Gastroesophageal sphincter (tissue), 4 donors: Measurements from ENCODE around the gene WRNIP1. TPM values are rescaled to one million over a fixed set of nuclear protein-coding genes. Genes with fewer than 3 reads are reported as not detected.

ENCODE experiments used
- ATAC-seq: fragments of 150-250 bp; one replicate; pipeline ENCODE4 v1.9.1; 2016; ENCODE audit warnings: mild to moderate bottlenecking, moderate library complexity
- H3K27ac ChIP-seq, 4 donors: fragments of 200-600 bp; sonication (generic) in 3 of 4; 1 replicate in 3 of 4; 2 replicates in 1 of 4; pipeline ENCODE4 v1.5.1; 2016 to 2019
- H3K27me3 ChIP-seq: fragments of 200-600 bp; sonication (generic); one replicate; pipeline ENCODE4 v1.5.1; 2019
- H3K36me3 ChIP-seq, 2 donors: fragments of 200-600 bp; sonication (generic); one replicate each; pipeline ENCODE4 v1.5.1; 2019; ENCODE audit warnings: control low read depth in 1 of 2
- H3K4me1 ChIP-seq, 3 donors: fragments of 200-600 bp; sonication (generic); 1 replicate in 2 of 3; 2 replicates in 1 of 3; pipeline ENCODE4 v1.5.1; 2016 to 2019; ENCODE audit warnings: control low read depth in 2 of 3
- H3K4me3 ChIP-seq, 2 donors: fragments of 200-600 bp; sonication (generic); one replicate each; pipeline ENCODE4 v1.5.1; 2019; ENCODE audit warnings: mild to moderate bottlenecking in 1 of 2, moderate library complexity in 1 of 2
- H3K9me3 ChIP-seq, 3 donors: fragments of 200-600 bp; sonication (generic); one replicate each; pipeline ENCODE4 v1.5.1; 2017 to 2019; ENCODE audit warnings: control low read depth in 2 of 3
- CTCF ChIP-seq, 4 experiments: fragments of 200-600 bp in 2 of 4; fragments of 450-650 bp in 2 of 4; sonication (generic) in 1 of 4; IDR thresholded peaks; one replicate each; pipeline ENCODE4 v1.5.1; 2017 to 2019; ENCODE audit warnings: antibody characterized with exemption in 4 of 4, mild to moderate bottlenecking in 2 of 4, moderate library complexity in 2 of 4
- EP300 ChIP-seq: sonication (generic); formaldehyde crosslinking; IDR thresholded peaks from one replicate; pipeline ENCODE4 v1.6.1; 2017; ENCODE audit warnings: antibody characterized with exemption, mild to moderate bottlenecking
- POLR2A ChIP-seq, 2 donors: fragments of 450-650 bp; IDR thresholded peaks; one replicate each; pipeline ENCODE4 v1.6.1; 2017; ENCODE audit warnings: antibody characterized with exemption in 2 of 2, mild to moderate bottlenecking in 2 of 2, moderate library complexity in 1 of 2
- POLR2AphosphoS5 ChIP-seq: sonication (generic); formaldehyde crosslinking; IDR thresholded peaks from one replicate; pipeline ENCODE4 v1.6.1; 2017; ENCODE audit warnings: antibody characterized with exemption
- WGBS, 2 donors: methylation state at CpG; one replicate each; pipeline ENCODE4 v1.1.5; 2018; ENCODE audit warnings: low coverage in 1 of 2; 5-methylcytosine and 5-hydroxymethylcytosine counted together
- total RNA-seq, 4 donors: library from RNA; depleted of rRNA; stranded (reverse); fragments of >200 nt; gene quantifications; one replicate each; pipeline ENCODE4 v1.1.0, GENCODE V29; 2016

WRNIP1 gene
- total RNA-seq, 4 donors from 2014 or later = 48.1 to 66.1 (median 57.1) TPM

GRCh38 chr6:2770171-2770570, 5.0 kb downstream of the WRNIP1 start:
- no peak overlapping the region for H3K4me3 ChIP-seq
- TF ChIP-seq POLR2A (IDR thresholded peaks at IDR 0.05) (no peak), EP300 (no peak), POLR2AphosphoS5 (no peak), CTCF (IDR thresholded peaks at IDR 0.05) (no peak)
- peaks cover 0 to 42% of the 10 kb centered on the region in 2 donors for H3K36me3 ChIP-seq
- no peaks in the 10 kb centered on the region for H3K27me3 ChIP-seq
- H3K4me1 ChIP-seq = peaks cover 0 to 80% (median 17%) of the 10 kb centered on the region in 3 donors
- no peaks in the 10 kb centered on the region for H3K9me3 ChIP-seq
- no peak overlapping the region for H3K27ac ChIP-seq
- 62 to 63% methylated on average over 7 to 10 of the region's 13 CpGs for WGBS, 2 donors
- ATAC-seq = no peak

- peaks cover 0 to 83% (median 17%) of the 10 kb centered on the region in 3 donors for H3K4me1 ChIP-seq
- peaks cover 0 to 42% of the 10 kb centered on the region in 2 donors for H3K36me3 ChIP-seq
- no peaks in the 10 kb centered on the region for H3K27me3 ChIP-seq
- H3K4me3 ChIP-seq = no peak overlapping the region
- TF ChIP-seq POLR2A (IDR thresholded peaks at IDR 0.05) (no peak), POLR2AphosphoS5 (no peak), CTCF (IDR thresholded peaks at IDR 0.05) (no peak), EP300 (no peak)
- ATAC-seq = no peak
- no peak overlapping the region for H3K27ac ChIP-seq
- WGBS, 2 donors = 75 to 81% methylated on average over 1 to 2 of the region's 4 CpGs
- no peaks in the 10 kb centered on the region for H3K9me3 ChIP-seq
Observed at GRCh38 chr6:2771079-2771478, 5.9 kb downstream of the WRNIP1 start.

GRCh38 chr6:2772840-2773239, 7.6 kb downstream of the WRNIP1 start:
- 48% methylated on average over 3 of the region's 3 CpGs; no CpG with 5 or more reads in 1 of the 2 donors for WGBS, 2 donors
- Histone ChIP-seq H3K27ac (no peak overlapping the region), H3K9me3 (no peaks in the 10 kb centered on the region), H3K4me1 (peaks cover 0 to 76% (median 9%) of the 10 kb centered on the region in 3 donors), H3K27me3 (no peaks in the 10 kb centered on the region), H3K36me3 (peaks cover 0 to 42% of the 10 kb centered on the region in 2 donors), H3K4me3 (no peak overlapping the region)
- ATAC-seq = no peak
- no peak for TF ChIP-seq EP300
- TF ChIP-seq CTCF (IDR thresholded peaks at IDR 0.05) = no peak
- TF ChIP-seq POLR2A (IDR thresholded peaks at IDR 0.05) = no peak
- TF ChIP-seq POLR2AphosphoS5 = no peak

- Histone ChIP-seq H3K27me3 (no peaks in the 10 kb centered on the region), H3K9me3 (no peaks in the 10 kb centered on the region), H3K4me1 (peaks cover 0 to 76% (median 3%) of the 10 kb centered on the region in 3 donors), H3K4me3 (no peak overlapping the region), H3K27ac (no peak overlapping the region), H3K36me3 (peaks cover 0 to 43% of the 10 kb centered on the region in 2 donors)
- ATAC-seq = no peak
- 42 to 57% methylated on average over 3 of the region's 3 CpGs for WGBS, 2 donors
- TF ChIP-seq EP300 = no peak
- no peak for TF ChIP-seq POLR2AphosphoS5
- TF ChIP-seq CTCF (IDR thresholded peaks at IDR 0.05) = no peak
- no peak for TF ChIP-seq POLR2A (IDR thresholded peaks at IDR 0.05)
Observed at GRCh38 chr6:2773449-2773848, 8.3 kb downstream of the WRNIP1 start.

- Histone ChIP-seq H3K4me1 (peaks cover 0 to 64% (median 0%) of the 10 kb centered on the region in 3 donors), H3K27me3 (no peaks in the 10 kb centered on the region), H3K9me3 (no peaks in the 10 kb centered on the region), H3K27ac (no peak overlapping the region), H3K36me3 (peaks cover 0 to 55% of the 10 kb centered on the region in 2 donors), H3K4me3 (no peak overlapping the region)
- WGBS, 2 donors = 50% methylated on average over 1 of the region's 1 CpG; no CpG with 5 or more reads in 1 of the 2 donors
- TF ChIP-seq POLR2AphosphoS5 (no peak), EP300 (no peak), POLR2A (IDR thresholded peaks at IDR 0.05) (no peak), CTCF (IDR thresholded peaks at IDR 0.05) (no peak)
- ATAC-seq = no peak
Observed at GRCh38 chr6:2775003-2775402, 9.8 kb downstream of the WRNIP1 start.
